Measurements from ENCODE around the gene TERT. TPM values are rescaled to one million over a fixed set of nuclear protein-coding genes. Genes with fewer than 3 reads are reported as not detected.

Gene TERT
- total and polyA plus RNA-seq, 2 donors, result 1.9 to 3.4 TPM

DNA sequence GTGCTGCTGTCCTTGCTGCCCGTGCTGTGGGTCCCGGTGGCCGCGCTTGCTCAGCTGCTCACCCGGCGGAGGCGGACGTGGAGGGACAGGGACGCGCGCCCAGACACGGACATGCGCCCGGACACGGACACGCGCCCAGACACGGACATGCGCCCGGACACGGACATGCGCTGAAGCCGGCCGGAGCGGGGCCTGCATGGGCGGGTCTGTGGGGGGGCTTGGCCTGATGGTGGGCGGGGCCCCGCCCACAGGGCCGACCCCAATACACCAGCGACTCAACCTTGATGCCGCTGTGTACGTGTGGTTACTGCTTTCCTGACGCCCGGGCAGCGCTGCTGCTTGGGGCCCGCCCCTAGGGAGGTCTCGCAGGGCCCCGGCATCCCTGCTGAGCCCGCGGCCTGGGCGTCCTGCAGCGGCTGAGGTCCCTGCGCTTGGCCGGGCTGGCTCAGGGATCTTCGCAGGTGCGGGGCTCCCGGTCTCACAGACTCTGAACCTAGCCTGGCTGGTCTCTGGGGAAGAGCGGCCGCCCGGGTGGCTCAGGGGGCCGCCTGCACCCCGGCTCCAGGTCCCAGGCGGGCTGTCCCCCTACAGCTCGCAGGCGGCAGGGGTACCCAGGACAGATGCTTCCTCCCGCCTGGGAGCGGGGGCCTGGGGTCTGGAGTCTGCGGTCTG, 48.8 kb downstream of the TERT start:
- no peak overlapping the region for H3K27ac ChIP-seq (ENCODE audit: low read depth in 1 of 2, low read length in 1 of 2)
- no peak for DNase-seq (ENCODE audit: low read depth in 6 of 9, low spot score in 9 of 9)
- peaks cover 14 to 21% of the 10 kb centered on the region in 2 donors for H3K4me1 ChIP-seq (ENCODE audit: control insufficient read depth in 2 of 2, insufficient read depth in 2 of 2, low read length in 2 of 2)
- peaks cover 1 to 11% of the 10 kb centered on the region in 2 donors for H3K9me3 ChIP-seq (ENCODE audit: control insufficient read depth in 2 of 2, insufficient read depth in 1 of 2, low read length in 1 of 2)
- H3K27me3 ChIP-seq (ENCODE audit: control insufficient read depth in 2 of 2, insufficient read depth in 1 of 2, low read length in 1 of 2), result peaks cover 20 to 54% of the 10 kb centered on the region in 2 donors
- H3K36me3 ChIP-seq (ENCODE audit: control insufficient read depth in 2 of 2, insufficient read depth in 2 of 2, low read length in 1 of 2), result no peaks in the 10 kb centered on the region
- no peak overlapping the region for H3K4me3 ChIP-seq (ENCODE audit: low read length in 2 of 2)
- WGBS, result 65% methylated on average over 58 of the region's 58 CpGs

DNA sequence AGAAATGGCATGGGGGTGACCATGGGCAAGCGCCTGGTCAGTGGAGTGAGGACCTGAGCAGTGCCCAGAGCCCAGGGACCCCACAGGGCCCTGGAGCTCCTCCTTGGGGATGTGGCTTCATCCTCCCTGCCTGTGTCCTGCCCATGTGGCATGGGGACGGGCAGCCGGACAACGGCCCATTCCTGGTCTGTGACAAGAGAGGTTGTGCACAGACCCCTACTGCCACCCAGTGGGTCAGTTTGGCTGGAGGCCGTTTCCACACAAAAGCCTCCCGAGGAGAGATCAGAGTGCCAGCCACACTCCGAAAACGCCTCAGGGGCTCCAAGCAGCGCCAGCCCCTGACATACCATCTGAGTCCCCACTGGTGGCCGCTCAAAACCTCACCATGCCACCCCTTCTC, 49.9 kb downstream of the TERT start:
- peaks cover 20 to 54% of the 10 kb centered on the region in 2 donors for H3K27me3 ChIP-seq (ENCODE audit: control insufficient read depth in 2 of 2, insufficient read depth in 1 of 2, low read length in 1 of 2)
- H3K9me3 ChIP-seq (ENCODE audit: control insufficient read depth in 2 of 2, insufficient read depth in 1 of 2, low read length in 1 of 2), result peaks cover 1 to 11% of the 10 kb centered on the region in 2 donors
- no peak overlapping the region for H3K4me3 ChIP-seq (ENCODE audit: low read length in 2 of 2)
- H3K4me1 ChIP-seq (ENCODE audit: control insufficient read depth in 2 of 2, insufficient read depth in 2 of 2, low read length in 2 of 2), result peaks cover 8 to 11% of the 10 kb centered on the region in 2 donors
- H3K36me3 ChIP-seq (ENCODE audit: control insufficient read depth in 2 of 2, insufficient read depth in 2 of 2, low read length in 1 of 2), result no peaks in the 10 kb centered on the region
- WGBS, result 70% methylated on average over 10 of the region's 10 CpGs
- H3K27ac ChIP-seq (ENCODE audit: low read depth in 1 of 2, low read length in 1 of 2), result no peak overlapping the region
- no peak for DNase-seq (ENCODE audit: low read depth in 6 of 9, low spot score in 9 of 9)

DNA sequence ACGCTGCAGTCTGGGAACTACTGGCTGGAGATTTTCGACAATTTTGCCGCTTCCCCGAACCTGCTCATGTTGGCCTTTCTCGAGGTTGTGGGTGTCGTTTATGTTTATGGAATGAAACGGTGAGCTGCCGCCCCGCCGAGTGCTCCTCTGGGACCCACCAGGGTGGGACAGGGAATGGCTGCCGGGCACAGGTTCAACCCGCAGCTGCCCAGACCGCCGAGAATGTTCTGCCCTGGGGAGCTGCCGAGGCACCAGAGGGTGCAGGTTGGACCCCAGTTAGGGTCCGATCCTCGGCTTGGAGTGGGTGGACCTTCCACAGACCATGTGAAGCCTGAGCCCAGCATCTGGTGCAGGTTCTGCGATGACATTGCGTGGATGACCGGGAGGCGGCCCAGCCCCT, 50.6 kb downstream of the TERT start:
- 76% methylated on average over 21 of the region's 21 CpGs for WGBS
- H3K4me1 ChIP-seq (ENCODE audit: control insufficient read depth in 2 of 2, insufficient read depth in 2 of 2, low read length in 2 of 2), result peaks cover 8 to 10% of the 10 kb centered on the region in 2 donors
- H3K36me3 ChIP-seq (ENCODE audit: control insufficient read depth in 2 of 2, insufficient read depth in 2 of 2, low read length in 1 of 2), result no peaks in the 10 kb centered on the region

GRCh38 chr5:1243487-1244130, 51.3 kb downstream of the TERT start:
- H3K27ac ChIP-seq (ENCODE audit: low read depth in 1 of 2, low read length in 1 of 2), result no peak overlapping the region
- H3K4me1 ChIP-seq (ENCODE audit: control insufficient read depth in 2 of 2, insufficient read depth in 2 of 2, low read length in 2 of 2), result peaks cover 8 to 10% of the 10 kb centered on the region in 2 donors
- H3K36me3 ChIP-seq (ENCODE audit: control insufficient read depth in 2 of 2, insufficient read depth in 2 of 2, low read length in 1 of 2), result peaks cover 0 to 2% of the 10 kb centered on the region in 2 donors
- DNase-seq (ENCODE audit: low read depth in 6 of 9, low spot score in 9 of 9), result no peak
- H3K4me3 ChIP-seq (ENCODE audit: low read length in 2 of 2), result no peak overlapping the region
- WGBS, result 64% methylated on average over 33 of the region's 33 CpGs
- H3K9me3 ChIP-seq (ENCODE audit: control insufficient read depth in 2 of 2, insufficient read depth in 1 of 2, low read length in 1 of 2), result peaks cover 1 to 11% of the 10 kb centered on the region in 2 donors
- H3K27me3 ChIP-seq (ENCODE audit: control insufficient read depth in 2 of 2, insufficient read depth in 1 of 2, low read length in 1 of 2), result peaks cover 20 to 54% of the 10 kb centered on the region in 2 donors

More for the DNA sequence above, 50.6 kb downstream of the TERT start:
- peaks cover 1 to 11% of the 10 kb centered on the region in 2 donors for H3K9me3 ChIP-seq (ENCODE audit: control insufficient read depth in 2 of 2, insufficient read depth in 1 of 2, low read length in 1 of 2)
- no peak overlapping the region for H3K27ac ChIP-seq (ENCODE audit: low read depth in 1 of 2, low read length in 1 of 2)
- H3K27me3 ChIP-seq (ENCODE audit: control insufficient read depth in 2 of 2, insufficient read depth in 1 of 2, low read length in 1 of 2), result peaks cover 20 to 56% of the 10 kb centered on the region in 2 donors
- no peak overlapping the region for H3K4me3 ChIP-seq (ENCODE audit: low read length in 2 of 2)
- no peak for DNase-seq (ENCODE audit: low read depth in 6 of 9, low spot score in 9 of 9)

- Histone ChIP-seq H3K4me3 (ENCODE audit: low read length in 2 of 2) (no peak overlapping the region), H3K27ac (ENCODE audit: low read depth in 1 of 2, low read length in 1 of 2) (no peak overlapping the region), H3K27me3 (ENCODE audit: control insufficient read depth in 2 of 2, insufficient read depth in 1 of 2, low read length in 1 of 2) (peaks cover 20 to 49% of the 10 kb centered on the region in 2 donors), H3K9me3 (ENCODE audit: control insufficient read depth in 2 of 2, insufficient read depth in 1 of 2, low read length in 1 of 2) (peaks cover under 1 to 11% of the 10 kb centered on the region in 2 donors), H3K36me3 (ENCODE audit: control insufficient read depth in 2 of 2, insufficient read depth in 2 of 2, low read length in 1 of 2) (peaks cover 0 to 2% of the 10 kb centered on the region in 2 donors), H3K4me1 (ENCODE audit: control insufficient read depth in 2 of 2, insufficient read depth in 2 of 2, low read length in 2 of 2) (peaks cover 8 to 10% of the 10 kb centered on the region in 2 donors)
- no peak for DNase-seq (ENCODE audit: low read depth in 6 of 9, low spot score in 9 of 9)
- WGBS, result 86% methylated on average over 14 of the region's 14 CpGs
Measured at GRCh38 chr5:1242733-1243486, 52.0 kb downstream of the TERT start.

DNA sequence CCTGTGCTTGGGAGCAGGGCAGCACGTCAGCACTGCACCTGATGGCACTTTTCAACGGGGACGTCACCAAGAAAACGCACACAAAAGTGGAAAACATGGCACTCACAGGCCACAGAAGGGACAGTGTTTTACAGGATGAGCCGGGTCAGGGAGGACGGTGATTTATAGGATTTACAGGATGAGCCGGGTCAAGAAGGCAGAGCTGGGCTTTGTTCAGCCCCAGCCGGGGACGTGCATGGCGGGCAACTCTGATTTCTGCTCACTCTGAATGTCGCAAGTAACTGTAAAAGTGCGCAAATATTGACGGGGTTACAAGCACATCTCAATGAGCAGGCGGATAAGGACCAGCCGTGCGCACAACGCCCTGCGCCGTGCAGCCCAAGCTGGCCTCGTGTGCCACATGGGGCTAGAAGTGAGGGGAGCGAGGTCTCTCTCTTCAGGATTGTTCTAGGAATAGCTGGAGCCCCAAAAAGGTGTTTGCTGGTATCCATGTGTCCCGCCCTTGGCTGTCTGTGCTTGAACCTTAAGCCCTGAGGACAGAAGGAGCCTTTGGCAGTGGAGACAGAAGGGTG, 53.3 kb downstream of the TERT start:
- Histone ChIP-seq H3K36me3 (ENCODE audit: control insufficient read depth in 2 of 2, insufficient read depth in 2 of 2, low read length in 1 of 2) (peaks cover 0 to 2% of the 10 kb centered on the region in 2 donors), H3K4me1 (ENCODE audit: control insufficient read depth in 2 of 2, insufficient read depth in 2 of 2, low read length in 2 of 2) (peaks cover under 1 to 2% of the 10 kb centered on the region in 2 donors), H3K9me3 (ENCODE audit: control insufficient read depth in 2 of 2, insufficient read depth in 1 of 2, low read length in 1 of 2) (peaks cover 0 to 4% of the 10 kb centered on the region in 2 donors), H3K27me3 (ENCODE audit: control insufficient read depth in 2 of 2, insufficient read depth in 1 of 2, low read length in 1 of 2) (peaks cover 18 to 36% of the 10 kb centered on the region in 2 donors), H3K27ac (ENCODE audit: low read depth in 1 of 2, low read length in 1 of 2) (no peak overlapping the region), H3K4me3 (ENCODE audit: low read length in 2 of 2) (no peak overlapping the region)
- WGBS, result 95% methylated on average over 22 of the region's 22 CpGs
- no peak for DNase-seq (ENCODE audit: low read depth in 6 of 9, low spot score in 9 of 9)

GRCh38 chr5:1240496-1241260, 54.2 kb downstream of the TERT start:
- Histone ChIP-seq H3K4me1 (ENCODE audit: control insufficient read depth in 2 of 2, insufficient read depth in 2 of 2, low read length in 2 of 2) (no peaks in the 10 kb centered on the region), H3K27ac (ENCODE audit: low read depth in 1 of 2, low read length in 1 of 2) (no peak overlapping the region), H3K36me3 (ENCODE audit: control insufficient read depth in 2 of 2, insufficient read depth in 2 of 2, low read length in 1 of 2) (peaks cover 0 to 2% of the 10 kb centered on the region in 2 donors), H3K9me3 (ENCODE audit: control insufficient read depth in 2 of 2, insufficient read depth in 1 of 2, low read length in 1 of 2) (peaks cover 0 to 4% of the 10 kb centered on the region in 2 donors), H3K27me3 (ENCODE audit: control insufficient read depth in 2 of 2, insufficient read depth in 1 of 2, low read length in 1 of 2) (peaks cover 9 to 27% of the 10 kb centered on the region in 2 donors), H3K4me3 (ENCODE audit: low read length in 2 of 2) (no peak overlapping the region)
- no peak for DNase-seq (ENCODE audit: low read depth in 6 of 9, low spot score in 9 of 9)
- WGBS, result 95% methylated on average over 29 of the region's 29 CpGs

GRCh38 chr5:1239505-1240251, 55.2 kb downstream of the TERT start:
- Histone ChIP-seq H3K4me3 (ENCODE audit: low read length in 2 of 2) (no peak overlapping the region), H3K27ac (ENCODE audit: low read depth in 1 of 2, low read length in 1 of 2) (no peak overlapping the region), H3K27me3 (ENCODE audit: control insufficient read depth in 2 of 2, insufficient read depth in 1 of 2, low read length in 1 of 2) (peaks cover 0 to 17% of the 10 kb centered on the region in 2 donors), H3K9me3 (ENCODE audit: control insufficient read depth in 2 of 2, insufficient read depth in 1 of 2, low read length in 1 of 2) (peaks cover 1 to 9% of the 10 kb centered on the region in 2 donors), H3K36me3 (ENCODE audit: control insufficient read depth in 2 of 2, insufficient read depth in 2 of 2, low read length in 1 of 2) (peaks cover 0 to 2% of the 10 kb centered on the region in 2 donors), H3K4me1 (ENCODE audit: control insufficient read depth in 2 of 2, insufficient read depth in 2 of 2, low read length in 2 of 2) (no peaks in the 10 kb centered on the region)
- DNase-seq (ENCODE audit: low read depth in 6 of 9, low spot score in 9 of 9), result no peak
- 76% methylated on average over 22 of the region's 22 CpGs for WGBS

All from thymus (tissue), 11 donors.